NCI-H187 (cell line): ENCODE results near the gene SBNO2.

ENCODE experiments used
- DNase-seq, 2 experiments: peaks; one replicate each; lab custom pipeline; 2025; lab: John Stamatoyannopoulos, UW

Gene SBNO2

DNA sequence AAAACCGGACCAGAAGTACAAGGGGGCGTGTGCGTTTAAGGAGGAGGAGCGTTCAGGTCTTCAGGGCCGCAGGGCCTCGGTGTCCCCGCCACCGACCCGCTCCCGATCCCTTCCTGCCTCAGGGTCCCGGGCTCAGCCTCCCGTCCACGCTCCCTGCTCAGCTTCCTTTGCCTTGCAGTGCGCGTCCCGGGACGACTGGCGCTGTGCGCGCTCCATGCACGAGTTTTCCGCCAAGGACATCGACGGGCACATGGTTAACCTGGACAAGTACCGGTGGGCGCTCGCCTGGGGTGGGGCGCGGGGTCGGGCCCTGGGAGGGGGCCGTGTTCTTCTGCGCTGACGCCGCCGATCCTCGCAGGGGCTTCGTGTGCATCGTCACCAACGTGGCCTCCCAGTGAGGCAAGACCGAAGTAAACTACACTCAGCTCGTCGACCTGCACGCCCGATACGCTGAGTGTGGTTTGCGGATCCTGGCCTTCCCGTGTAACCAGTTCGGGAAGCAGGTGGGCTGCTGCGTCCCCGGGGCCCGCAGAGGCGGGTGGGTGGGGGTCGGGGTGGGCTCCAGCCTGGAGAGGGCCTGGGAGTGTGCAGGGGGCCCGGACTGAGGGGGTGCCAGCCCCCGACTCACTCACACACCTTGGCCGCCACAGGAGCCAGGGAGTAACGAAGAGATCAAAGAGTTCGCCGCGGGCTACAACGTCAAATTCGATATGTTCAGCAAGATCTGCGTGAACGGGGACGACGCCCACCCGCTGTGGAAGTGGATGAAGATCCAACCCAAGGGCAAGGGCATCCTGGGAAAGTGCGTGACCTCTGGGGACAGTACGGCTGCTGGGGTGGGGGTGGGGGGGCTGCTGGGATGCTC is 68.8 kb downstream of the SBNO2 start:
- DNase-seq = no peak

DNA sequence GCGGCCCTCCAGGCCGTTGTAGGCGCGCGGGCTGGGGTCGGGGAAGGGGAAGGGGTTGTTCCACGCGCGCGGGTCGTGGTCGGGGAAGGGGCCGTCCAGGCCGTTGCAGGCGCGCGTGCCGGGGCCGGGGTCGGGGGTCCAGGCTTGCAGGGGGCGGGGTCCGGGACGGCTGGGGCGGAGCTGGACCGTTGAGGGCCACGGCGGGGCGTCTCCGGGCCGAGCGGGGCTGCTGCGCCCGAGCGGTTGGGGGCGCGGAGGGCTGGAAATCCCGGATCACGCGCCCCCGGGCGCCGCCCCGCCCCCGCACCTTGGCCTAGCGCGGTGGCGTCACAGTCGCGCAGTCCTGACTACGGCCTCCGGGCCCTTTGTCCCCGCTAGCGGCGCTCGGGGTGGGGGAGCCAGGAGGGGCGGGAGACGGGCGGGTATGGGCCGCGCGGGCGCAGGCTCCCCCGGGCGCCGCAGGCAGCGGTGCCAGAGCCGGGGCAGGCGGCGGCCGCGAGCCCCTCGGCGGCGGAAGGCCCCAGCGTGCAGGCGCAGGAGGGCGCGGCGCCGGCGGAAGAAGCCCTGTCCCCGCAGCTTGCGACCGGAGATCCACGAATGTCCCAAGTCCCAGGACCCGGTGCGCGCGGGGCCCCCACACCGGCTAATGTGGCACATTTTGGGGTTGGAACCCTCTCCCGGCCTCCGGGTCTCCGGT is 69.6 kb downstream of the SBNO2 start:
- DNase-seq = no peak

DNA sequence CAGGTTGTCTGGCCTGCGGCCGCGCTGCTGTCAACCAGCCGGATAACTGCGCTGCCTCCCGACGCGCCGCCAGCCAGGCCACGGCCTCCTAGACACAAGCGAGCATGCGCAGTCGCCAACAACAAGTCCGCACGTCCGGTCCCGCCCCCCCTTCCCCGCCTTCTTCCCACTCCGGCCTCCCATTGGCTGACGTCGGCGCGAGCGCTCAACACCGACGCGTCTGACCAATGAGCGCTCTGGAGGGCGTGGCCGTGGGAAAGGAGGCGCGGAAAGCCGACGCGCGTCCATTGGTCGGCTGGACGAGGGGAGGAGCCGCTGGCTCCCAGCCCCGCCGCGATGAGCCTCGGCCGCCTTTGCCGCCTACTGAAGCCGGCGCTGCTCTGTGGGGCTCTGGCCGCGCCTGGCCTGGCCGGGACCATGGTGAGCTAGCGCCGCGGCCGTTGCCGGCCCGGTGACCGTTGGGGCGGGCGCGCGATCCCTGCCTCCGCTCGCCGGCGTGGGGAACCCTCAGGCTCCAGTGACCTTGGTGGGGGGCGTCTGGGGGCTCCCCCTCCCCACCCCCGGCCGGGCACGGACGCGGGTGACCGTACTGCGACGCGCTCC is 70.3 kb downstream of the SBNO2 start, which contains the start of gene GPX4:
TSS of gene GPX4 (plus strand) at position 287 of the 603 bp plus-strand sequence. CDS start at position 337, 50 bp downstream.
- peak; percentile 99 to 100 for DNase-seq

DNA sequence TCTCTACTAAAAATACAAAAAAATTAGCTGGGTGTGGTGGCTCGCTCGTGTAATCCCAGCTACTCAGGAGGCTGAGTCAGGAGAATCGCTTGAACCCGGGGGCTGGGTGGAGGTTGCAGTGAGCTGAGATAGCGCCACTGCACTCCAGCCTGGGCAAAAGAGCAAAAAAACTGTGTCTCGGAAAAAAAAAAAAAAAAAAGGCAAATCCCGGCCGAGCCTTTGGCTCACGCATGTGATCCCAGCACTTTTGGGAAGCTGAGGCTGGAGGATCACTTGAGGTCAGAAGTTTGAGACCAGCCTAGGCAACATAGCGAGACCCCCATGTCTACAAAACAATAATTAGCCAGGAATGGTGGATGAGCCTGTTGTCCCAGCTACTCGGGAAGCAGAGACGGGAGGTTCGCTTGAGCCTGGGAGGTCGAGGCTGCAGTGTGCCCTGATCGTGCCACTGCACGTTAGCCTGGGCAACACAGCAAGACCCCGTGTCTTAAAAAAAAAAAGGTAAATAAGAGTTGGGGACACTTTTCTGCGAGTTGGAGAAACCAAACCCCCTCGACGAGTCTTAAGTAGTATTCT is 70.8 kb downstream of the SBNO2 start:
- DNase-seq = no peak

DNA sequence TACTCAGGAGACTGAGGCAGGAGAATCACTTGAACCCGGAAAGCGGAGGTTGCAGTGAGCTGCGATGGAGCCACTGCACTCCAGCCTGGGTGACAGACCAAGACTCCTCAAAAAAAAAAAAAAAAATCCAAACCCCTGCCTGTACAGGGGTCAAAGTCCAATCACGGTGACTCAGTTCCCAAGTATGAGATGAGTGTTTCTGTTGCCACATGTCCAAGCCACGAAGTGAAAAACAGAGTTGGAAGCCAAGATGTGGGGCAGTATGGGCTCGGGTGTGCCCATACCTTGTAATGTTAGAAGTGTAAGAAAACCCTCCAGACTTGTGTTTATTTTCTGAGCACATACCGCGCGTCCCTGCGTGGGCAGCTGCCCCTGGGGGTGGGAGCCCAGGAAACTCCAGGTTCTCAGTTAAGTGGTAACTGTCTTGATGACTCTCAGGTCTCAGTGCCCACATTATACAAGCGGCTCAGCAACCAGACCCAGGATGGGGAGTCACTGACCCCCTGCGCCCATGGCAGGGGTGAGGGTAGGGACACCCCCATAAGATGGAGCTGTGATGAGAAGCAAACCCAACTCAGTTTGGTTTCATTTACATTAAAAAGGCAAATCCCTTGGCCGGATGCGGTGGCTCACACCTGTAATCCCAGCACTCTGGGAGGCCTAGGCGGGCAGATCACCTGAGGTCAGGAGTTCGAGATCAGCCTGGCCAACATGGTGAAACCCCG is 71.5 kb downstream of the SBNO2 start:
- no peak for DNase-seq

DNA sequence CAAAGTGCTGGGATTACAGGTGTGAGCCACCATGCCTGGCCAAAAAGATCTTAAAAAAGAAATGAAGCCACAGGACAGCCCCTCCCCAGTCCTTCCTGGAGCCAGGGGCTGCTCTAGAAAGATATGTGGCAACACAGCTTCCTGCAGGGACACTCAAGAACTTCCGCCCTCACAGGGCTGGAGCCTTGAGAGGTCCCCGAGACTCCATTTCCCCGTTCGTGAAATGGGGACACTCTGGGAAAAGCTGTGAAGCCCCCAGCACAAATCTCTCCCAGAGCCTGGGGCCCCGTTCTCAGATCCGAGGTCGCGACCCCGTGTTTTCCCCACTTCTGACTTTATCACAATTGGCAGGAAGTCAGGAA is 72.8 kb downstream of the SBNO2 start:
- no peak for DNase-seq

DNA sequence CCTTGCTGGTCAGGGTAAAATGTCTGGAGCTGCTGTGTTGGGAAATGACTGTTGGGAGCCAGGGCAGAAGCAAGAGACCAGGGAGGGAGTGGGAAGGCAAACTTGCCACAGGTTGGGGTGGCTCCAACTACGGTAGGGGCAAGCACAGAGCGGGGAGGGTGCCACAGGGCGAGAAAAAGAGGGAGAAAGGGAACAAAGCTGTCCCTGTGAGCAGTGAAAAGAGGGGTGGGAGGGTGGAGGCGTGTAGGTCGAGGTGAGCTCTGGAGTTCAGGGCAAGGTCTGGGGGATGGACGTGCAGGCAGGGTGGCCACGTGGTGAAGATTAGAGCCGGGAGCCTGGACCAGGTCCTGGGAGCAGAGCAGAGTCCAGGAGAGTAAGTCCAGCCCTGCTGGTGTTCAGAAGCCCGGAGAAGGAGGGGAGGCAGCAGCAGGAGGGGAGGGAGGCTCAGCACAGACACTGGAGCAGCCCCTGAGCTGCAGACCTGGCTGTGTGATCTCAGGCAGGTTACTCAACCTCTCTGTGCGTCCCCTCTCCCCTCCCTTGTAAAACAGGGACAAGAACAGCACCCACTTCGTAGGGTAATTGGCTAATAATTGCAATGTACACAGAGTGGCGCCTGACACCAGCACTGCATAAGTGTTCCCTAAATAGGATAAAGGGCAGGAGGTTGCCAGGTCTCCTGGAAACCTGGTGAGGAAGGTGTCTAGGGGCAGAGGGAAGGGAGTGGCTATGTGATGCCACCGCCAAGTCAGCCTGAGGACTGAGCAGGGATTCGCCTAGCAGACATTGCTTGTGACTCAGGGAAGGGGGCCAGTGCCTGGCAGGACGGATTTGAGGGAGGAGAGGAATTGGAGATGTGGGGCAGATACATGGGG is 75.7 kb downstream of the SBNO2 start:
- DNase-seq = no peak

DNA sequence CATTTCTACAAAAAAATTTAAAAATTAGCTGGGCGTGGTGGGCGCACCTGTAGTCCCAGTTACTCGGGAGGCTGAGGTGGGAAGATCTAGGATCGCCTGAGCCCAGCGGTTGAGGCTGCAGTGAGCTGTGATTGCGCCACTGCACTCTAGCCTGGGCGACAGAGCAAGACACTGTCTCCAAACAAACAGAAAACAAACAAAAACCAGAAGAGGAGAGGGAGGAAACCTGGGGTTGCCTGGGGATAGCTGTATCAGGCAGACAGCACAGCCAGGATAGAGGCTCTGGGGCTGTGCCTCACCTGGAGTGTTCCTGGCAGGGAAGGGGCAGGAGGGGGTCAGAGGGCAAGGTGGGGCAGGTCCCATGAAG is 76.3 kb downstream of the SBNO2 start:
- DNase-seq = no peak

DNA sequence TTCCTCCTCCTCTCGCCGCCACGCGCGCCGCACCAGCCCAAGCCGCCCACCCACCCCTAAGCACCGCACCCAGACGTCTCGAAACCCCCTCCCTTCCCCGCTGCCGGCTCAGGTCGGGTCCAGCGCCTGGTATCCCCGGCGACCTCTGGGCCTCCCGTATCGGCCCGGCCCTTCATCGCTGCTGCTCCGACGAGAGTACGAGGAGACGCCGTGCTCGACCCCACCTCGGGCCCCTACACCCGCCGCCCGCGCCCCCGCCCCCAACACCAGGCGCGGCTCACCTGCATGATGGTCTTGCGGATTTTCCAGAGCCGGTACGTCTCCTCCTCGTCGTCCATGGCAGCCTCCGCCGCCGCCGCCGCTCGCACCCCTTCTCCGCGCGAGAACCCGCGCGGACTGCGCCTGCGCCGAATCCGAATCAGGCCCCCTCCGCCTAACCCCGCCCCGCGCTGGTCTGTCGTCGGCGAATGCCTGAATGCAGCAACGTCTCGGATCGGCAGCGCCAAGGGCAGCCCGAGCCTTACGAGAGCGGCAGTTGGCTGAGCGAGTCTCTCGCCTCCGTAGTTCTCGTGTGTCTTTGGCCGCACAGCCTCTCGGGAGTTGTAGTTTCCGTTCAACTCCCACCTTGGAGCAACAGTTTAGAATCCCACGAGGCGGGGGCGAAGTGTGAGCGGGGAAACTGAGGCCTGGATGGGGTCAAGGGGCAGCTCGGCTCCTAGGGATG is 78.9 kb downstream of the SBNO2 start, which contains the start of gene POLR2E:
TSS of gene POLR2E (minus strand) at position 398 of the 724 bp plus-strand sequence. CDS start at position 338, 60 bp downstream.
- peak; percentile 86 to 97 for DNase-seq

DNA sequence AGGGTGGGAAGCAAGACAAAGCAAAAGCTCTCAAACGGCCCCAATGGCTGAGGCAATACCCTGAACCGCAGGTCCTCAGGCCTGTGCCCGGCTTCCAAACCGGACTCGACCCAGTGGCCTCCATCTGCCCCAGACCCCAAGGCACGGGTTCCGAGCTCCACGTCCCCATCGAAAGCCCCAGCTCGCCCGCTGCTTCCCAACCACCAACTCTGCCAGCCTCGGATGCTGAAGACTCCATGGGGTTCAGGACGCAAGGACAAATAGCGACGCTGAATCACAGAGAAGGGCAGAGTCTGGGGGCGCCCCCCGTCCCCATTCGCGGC is 79.5 kb downstream of the SBNO2 start:
- no peak for DNase-seq

DNA sequence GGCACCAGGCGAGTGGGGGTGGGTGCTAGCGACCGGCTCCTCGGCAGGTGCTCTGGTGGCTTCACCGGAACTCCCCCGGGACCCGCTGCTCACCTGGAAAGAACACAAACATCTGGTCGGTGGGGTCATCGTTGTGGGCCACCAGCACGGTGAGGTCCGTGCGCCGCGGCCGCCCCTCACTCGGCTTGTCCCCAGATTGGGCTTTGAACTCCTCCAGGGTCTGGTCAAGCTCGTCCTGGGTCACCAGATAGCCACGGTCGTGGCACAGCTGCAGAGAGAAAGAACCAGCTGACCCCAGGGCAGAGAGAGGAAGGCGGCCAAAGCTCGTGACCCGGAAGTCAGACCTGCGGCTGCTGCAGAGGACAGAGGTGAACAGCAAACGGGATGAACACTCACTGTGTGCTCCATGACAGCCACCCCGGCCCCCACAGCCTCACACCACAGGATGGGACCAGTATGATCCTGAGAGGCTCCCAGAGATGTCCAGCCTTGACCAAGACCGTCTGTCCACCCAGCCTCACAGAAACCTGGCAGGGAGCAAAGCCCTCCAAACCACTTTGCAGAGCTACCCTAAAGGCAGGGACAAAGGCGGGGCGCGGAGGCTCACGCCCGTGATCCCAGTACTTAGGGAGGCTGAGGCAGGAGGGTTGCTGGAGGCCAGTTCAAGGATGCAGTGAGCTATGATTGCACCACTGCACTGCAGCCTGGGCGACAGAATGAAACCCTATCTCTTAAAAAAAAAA is 80.1 kb downstream of the SBNO2 start:
- no peak for DNase-seq

DNA sequence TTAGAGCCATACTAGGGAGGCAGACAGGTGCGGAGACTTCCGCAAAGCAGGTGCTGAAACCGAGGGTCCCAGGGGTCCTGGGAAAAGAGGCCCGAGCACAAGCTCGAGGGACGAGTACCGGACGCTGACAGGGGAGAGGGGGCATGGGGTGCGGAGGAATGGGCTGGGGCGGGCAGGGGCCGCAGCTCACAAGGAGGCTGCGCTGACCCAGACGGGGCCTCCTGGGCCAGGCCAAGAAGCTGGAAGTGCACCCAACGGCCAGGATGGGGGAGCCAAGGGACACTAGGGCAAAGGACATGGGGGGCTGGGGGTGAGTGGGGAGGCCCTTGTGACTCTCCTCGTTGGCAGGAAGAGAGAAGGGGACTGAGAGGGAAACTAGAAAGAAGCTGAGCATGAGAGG is 80.7 kb downstream of the SBNO2 start:
- DNase-seq = no peak

DNA sequence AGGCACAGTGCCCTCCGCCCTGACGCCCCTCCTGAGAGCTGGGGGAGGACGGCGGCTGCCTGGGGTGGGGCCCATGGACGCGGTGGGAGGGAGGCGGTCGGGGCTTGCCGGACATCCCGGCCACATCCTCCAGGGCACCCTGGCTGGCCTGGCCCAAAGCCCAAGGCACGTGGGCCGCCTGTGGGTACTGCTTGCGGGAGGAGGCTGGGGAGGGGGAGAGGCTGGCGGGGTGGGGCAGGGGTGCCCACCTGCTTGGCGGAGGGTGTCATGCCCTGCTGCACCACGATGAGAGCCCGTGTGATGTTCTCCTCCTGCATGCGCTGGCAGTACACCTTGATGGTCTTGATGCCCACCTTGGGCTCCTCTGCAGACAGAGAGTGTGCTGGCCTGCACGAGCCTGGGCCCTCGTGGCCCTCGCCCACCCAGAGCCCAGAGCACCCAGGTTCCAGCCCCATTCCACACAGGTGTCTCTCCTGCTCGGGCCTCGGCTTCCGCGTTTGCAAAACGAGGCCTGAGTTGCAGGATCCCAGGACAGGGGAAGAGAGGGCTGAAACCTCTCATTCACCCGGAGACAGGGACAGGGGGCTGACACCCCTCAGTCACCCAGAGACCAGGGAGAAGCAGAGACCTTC is 82.4 kb downstream of the SBNO2 start:
- DNase-seq = no peak

DNA sequence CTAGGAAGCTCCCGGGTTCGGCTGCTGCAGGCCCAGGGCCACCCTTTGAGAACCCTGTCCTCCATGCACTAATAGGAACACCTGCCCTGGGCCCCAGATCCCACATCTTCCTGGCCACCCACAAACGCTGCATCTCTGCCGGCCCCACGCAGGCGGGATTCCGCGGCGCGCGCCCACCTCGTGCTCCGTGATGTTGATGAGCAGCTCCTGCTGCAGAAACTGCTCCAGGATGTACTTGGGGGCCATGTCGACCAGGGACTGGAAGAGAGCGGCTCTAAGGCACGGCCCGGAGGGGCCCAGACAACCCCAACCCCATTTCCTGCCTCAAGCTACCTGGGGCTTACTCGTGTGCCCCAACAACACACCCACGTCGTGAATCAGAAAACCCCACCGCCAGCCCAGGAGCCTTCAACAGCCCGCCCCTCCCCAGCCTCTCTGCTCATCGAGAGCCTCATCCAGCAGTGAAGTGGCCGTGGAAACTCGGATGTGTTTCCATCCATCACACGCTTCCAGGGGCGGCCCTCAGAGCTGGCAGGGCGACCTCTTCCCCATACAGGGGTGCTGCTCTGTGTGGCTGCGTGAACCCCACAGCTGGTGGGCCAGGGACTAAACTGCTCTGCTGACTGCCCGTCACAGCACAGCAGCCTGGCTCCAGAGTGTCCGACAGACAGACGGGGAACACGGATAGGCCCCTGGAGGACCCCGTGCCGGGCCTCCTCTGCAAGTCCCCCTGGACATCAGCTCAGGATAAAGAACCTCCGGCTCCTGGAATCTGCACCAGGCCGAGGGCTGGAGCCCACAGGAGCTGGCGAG is 83.1 kb downstream of the SBNO2 start:
- DNase-seq = no peak

DNA sequence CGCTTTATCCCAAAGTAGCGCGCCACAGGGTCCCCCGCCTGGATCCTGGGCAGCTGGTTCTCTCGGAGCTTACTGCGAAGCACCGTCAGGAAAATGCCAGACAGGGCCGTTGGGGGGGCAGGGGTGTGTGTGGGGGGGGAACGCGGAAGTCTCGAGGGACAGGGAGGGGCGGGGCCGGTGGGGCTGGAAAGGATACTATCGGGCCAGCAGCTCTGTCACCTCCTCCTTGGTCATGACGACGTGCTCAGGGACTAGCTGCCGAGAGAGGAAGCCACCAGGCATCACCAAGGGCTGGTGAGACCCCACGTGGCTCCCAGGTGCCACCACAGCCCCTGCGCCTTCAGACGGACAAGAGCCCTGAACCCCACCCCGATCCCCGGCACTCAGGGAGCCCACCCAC is 84.2 kb downstream of the SBNO2 start:
- no peak for DNase-seq

DNA sequence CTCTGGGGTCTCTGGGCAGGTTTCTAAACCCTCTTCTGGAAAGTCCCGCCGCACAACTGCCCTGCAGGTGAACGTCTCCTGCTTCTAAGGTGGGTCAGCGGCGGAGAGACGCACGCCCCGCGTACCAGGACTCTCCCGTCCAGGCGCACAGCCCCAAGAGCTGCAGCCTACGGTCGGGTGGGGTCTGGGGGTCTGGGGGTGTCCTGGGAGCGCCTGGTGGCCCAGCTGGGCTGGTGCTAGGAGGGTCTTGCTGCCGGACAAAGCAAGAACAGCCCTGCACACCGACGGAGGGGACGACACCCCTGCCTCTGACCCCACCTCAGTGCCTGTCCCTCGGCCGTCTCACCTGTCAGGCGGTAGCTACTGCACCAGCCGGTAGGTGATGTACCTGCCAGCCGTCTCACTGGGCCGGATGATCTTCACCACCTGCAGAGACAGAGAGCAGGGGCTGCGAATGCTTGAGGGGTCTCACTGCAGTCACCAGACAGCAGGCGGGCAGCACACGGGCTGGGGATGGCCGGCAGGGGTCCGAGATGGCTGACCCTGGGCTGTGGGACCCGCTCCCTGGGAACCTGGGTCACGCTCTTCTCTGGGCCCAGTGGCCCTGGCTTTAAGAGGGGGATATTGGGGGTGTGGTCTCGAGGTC is 84.8 kb downstream of the SBNO2 start:
- DNase-seq = no peak

DNA sequence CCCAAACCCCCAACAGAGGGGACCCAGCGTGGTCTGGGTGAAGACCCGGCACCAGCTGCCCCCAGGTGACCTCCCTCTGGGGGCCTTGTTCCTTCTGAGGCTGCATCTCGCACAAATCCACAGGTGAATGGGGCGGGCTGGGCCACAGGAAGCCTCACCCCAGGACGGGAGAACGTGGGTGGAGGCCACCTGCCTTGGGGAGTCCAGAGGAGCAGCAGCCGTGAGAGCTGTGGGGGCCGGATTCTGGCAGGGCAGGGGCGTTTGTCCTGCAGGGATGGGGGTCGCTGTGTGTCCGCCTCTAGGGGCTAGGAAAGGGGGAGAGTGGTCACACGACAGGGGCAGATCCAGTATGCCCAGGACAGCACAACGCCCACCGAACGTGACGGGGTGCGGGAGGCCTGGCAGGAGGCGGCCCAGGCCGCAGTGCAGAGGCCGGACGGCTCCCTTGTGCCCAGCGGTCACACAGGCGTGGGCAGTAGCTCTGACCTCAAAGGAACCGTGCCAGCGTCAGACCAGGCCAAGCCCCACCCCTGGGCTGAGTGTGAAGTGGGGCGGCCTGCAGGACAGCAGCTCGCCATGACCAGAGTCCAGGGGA is 85.6 kb downstream of the SBNO2 start:
- DNase-seq = no peak
